CD4-positive, alpha-beta T cell treated with Interleukin-15 for 1 hour (primary cell): ENCODE results near the gene LRMDA.

Experiments
- DNase-seq: peaks from one replicate; pipeline ENCODE4 v3.0.0-alpha.2; 2020

The LRMDA gene

GRCh38 chr10:75801661-75802060, 370.2 kb downstream of the LRMDA start:
- DNase-seq, result no peak

GRCh38 chr10:75803121-75803520, 371.7 kb downstream of the LRMDA start:
- DNase-seq, result no peak

DNA sequence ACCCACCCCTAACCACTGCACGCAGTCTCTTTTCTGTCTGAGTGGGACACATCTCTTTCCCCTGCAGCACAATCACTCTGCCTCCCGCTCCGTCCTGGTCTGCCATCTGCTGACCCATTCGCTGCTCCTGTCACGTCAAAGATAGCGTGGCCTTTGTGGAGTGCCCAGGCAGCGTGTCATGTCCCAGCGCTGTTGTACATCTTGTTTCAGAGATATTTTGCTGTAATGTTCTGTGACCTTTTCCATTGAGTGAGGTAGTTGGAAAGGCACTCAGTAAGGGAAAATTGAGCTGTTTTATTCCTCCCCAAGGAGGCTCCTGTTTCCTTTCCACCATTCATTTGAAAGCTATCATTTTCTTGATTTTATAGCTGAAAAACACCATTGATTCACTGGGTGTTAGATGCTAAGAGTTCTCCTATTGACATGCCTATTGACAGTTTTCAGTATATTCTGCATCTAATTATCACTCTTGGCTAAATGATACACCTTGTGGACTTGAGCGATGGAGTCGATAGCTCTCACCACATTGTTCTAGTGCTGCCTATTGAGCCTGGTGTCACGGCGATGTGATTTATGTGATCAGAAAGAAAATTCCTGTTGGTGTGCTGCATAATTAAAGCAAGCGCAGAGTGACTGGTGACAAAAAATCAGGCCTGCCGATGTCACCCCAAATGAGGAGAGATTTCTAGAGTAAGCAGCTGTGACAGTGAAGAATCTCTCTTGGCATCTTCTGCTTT, 372.6 kb downstream of the LRMDA start:
- no peak for DNase-seq

DNA sequence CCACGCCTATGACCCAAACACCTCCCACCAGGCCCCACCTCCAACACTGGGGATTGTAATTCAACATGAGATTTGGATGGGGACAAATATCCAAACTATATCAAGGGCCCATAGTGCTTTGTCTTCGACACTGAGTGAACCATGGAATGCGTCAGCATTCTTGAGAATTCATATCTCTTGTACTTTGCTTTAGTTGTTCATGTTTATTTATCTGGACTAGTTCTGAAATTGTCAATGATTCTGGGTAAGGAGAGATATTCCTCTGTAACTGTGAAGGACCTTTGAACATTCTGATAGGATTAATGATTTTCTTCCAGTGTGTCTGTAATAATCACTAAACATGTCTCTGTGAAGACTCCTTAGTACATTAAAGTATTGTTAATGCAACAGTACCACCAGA, 374.8 kb downstream of the LRMDA start:
- no peak for DNase-seq

DNA sequence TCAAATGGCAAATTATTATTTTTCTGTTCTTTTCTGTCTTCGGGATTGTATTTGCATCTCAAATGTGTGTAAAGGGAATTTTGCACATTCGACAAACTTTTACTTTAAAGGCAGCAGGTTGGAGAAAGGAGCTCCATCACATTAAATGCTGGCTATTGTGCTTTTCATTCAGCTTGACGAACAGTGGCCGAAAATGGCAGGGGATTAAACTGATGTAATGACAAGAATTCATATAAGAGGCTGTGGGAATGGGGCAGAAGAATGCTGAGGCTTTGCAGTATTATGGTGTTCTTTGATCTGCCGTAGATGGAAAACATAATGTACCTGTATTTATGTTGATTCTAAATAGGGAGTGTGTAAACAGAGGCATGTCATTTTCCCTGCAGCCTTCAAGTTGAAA, 376.0 kb downstream of the LRMDA start:
- no peak for DNase-seq

DNA sequence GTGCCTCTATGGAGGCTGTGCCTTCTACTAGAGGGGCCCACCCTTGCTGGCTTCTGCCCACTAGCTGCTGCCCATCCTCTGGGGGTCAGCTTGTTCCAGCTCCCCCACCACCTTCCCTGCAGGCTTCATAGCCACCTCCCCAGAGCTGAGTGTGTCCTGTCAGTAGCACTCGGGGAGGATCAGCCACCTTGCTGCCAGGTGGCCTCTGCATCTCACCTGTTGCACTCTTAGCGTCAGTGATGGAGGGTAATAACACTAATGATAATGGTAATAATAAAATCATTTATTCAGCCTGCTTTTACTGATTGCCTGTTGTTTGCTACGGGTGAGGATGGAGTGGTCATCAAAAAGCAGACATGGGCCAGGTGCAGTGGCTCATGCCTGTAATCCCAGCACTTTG, 377.6 kb downstream of the LRMDA start:
- no peak for DNase-seq

DNA sequence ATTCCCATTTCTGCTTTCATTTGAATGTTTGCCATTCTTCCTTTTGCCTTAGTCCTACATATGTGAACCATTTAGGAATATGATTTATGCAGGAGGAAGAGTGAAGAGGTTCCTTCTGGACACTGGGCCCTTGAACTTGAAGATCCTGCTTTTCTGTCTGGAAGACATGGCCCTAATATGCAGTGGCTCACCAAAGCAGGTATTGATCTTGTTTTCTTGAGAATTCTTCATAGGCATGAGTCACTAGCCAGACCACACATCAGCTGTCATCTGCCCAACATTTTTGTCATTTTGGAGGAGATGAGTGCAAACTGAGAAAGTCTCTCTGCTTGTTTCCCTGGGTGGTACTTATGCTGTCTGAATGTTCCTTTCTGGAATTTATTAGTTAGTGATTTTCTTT, 382.6 kb downstream of the LRMDA start:
- no peak for DNase-seq

GRCh38 chr10:75815066-75815465, 383.6 kb downstream of the LRMDA start:
- DNase-seq, result no peak

GRCh38 chr10:75817198-75817597, 385.8 kb downstream of the LRMDA start:
- DNase-seq, result no peak

- DNase-seq, result no peak
These were observed 387.1 kb downstream of the LRMDA start for GRCh38 chr10:75818552-75818951.

GRCh38 chr10:75825235-75825634, 393.8 kb downstream of the LRMDA start:
- DNase-seq, result no peak

DNA sequence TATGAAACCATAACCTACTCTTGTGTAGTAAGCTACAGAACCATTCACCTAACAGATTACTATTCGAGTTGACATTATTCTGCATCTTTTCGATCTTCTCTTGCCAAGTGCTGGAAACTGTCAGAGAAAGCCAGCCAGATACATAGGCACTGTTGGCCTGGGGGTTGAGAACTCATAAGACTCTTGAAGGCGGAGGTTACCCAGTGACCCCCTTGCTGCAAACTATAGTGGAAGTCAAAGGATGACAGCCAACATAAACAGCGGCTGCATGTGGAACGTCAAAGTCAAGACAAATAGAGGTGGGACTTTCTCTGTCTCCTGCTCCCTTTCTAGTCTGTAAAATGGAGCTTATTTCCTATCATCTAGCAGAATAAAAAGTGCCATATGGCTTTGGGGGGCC, 394.2 kb downstream of the LRMDA start:
- DNase-seq, result no peak

GRCh38 chr10:75826846-75827245, 395.4 kb downstream of the LRMDA start:
- no peak for DNase-seq

GRCh38 chr10:75827587-75828021, 396.2 kb downstream of the LRMDA start:
- DNase-seq, result no peak

- DNase-seq, result no peak
These were observed 397.0 kb downstream of the LRMDA start for GRCh38 chr10:75828413-75828812.

DNA sequence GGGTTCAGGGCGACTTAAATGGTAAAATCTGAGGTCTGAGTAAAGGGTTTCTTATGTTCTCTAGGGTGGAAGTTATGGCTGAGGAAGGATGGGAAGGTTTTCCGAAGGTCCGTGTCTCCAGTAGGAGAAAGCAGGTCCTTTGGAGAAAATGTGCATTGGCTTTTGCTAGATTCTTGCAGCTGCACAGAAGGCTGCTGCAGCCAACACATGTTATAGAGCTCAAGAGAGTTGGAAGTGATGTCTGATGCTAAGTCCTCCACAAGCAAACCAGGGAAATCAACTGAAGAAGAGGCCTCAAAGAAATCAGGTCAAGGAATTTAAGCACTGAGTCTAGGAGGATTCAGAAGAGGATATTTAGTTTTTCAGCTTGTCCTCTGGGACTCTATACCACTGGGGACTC, 404.6 kb downstream of the LRMDA start:
- DNase-seq, result no peak

DNA sequence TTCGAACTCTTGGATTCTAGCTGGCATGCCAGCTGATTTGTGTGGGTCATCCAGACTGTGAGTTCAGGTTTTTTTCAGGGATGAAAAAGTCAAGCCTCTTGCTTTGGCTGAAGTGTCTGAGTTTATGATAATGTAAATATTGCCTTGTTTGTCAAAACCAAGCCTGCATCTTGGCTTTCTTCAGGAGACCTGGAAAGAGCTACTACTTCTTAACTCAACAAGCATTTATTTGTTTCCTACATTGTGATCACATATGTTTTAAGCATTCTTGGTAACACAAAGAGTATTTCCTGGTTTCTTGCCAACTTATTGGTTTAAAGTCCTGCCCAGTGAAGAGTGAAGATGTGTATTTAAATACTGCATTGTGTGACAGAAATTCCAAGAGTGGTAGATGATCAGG, 407.1 kb downstream of the LRMDA start:
- no peak for DNase-seq

DNA sequence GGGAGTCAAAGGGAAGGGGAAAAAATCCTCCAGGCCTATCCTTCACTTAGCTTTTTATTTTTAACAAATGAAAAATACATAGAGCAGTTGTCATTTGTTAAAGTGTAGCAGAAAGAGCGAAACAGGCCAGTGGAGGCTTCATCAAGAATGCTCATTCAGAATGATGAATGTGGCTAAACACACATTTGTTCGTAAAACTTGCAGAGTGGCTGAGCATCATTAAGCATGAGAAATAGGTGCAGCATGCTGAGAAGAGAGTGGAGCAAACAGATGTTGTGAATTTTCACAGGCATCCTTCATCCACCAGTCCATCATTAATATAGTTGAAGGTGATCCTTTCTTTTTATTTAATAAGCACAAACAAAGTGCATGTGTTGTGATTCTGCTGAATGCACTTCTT, 407.6 kb downstream of the LRMDA start:
- DNase-seq, result no peak

GRCh38 chr10:75841266-75841665, 409.8 kb downstream of the LRMDA start:
- DNase-seq, result no peak

DNA sequence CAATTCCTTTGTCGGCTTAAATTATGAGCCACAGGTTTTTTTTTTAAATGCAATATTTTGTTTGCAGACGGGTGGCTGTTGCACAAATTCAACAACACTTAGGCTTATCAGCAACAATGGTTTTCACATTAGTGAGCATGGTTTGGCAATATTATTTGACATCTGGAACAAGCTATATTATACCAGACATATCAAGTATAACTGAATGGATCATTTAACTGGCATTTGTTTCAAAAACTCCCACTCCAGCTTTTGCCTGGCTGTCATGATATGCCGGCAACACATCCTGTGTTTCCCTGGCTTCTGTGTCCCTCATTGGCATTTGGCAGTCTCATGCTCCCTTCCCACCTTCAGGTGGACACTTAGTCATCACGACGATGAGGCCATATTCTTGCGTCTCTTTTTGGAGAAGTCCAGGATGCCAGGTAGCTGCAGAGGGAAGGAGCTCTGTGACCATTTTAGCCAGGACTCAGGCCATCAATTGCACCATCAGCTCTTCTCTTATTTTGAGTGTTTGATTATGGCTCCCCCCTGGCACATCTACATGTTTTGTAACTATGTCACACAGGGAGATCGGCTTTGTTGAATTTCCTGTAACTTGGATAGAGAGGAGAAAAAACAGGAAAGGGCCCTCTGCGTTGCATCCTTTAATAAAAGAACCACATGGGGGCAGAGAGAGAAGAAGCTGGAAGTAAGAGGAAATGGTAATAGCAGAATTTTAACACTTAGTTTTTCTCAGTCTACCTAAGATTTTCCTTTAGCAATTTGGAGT, 413.9 kb downstream of the LRMDA start:
- DNase-seq, result no peak

GRCh38 chr10:75847477-75847876, 416.1 kb downstream of the LRMDA start:
- DNase-seq, result no peak

- no peak for DNase-seq
These were observed 420.3 kb downstream of the LRMDA start for GRCh38 chr10:75851580-75852345.

DNA sequence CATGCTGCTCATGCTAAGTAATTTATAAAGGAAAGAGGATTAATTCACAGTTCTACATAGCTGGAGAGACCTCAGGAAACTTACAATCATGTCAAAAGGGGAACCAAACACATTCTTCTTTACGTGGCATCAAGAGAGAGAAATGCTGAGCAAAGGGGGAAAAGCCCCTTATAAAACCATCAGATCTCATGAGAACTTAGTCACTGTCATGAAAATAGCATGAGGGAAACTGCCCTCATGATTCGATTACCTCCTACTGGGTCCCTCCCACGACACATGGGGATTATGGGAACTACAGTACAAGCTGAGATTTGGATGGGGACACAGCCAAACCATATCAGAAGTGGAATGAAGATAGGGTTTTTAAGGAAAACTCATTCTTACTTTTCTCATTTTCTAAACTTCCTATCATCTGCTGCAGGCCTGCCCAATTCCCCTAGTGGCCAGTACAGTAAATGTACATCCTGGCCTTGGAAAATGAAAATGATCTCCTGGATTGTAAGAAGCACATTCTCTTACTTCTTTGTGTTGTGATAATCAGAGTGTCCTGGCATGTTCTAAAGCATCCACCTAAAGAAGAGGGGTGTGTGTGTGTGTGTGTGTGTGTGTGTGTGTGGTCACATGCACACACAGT, 421.5 kb downstream of the LRMDA start:
- no peak for DNase-seq
